22Rv1 (cell line): Measurements from ENCODE around the gene ITGAV.

Source experiments
- H3K27ac ChIP-seq: fragments of 450-650 bp; 2 replicates; pipeline ENCODE4 v1.5.1; 2017
- CTCF ChIP-seq: fragments of 450-650 bp; IDR thresholded peaks from 2 replicates; pipeline ENCODE4 v1.5.1; 2017; ENCODE audit warnings: mild to moderate bottlenecking
- ZFX ChIP-seq: fragments of 450-650 bp; IDR thresholded peaks from 2 replicates; pipeline ENCODE4 v1.6.1; 2017; ENCODE audit warnings: antibody characterized with exemption, borderline replicate concordance

ITGAV gene

GRCh38 chr2:186691900-186692299 is 102.0 kb downstream of the ITGAV start:
- TF ChIP-seq CTCF (no peak), ZFX (no peak)
- no peak overlapping the region for H3K27ac ChIP-seq

- H3K27ac ChIP-seq = peak overlapping the region; percentile 61
- TF ChIP-seq CTCF = no peak
- no peak for TF ChIP-seq ZFX
Measured at GRCh38 chr2:186693446-186693832, 103.6 kb downstream of the ITGAV start.

- no peak overlapping the region for H3K27ac ChIP-seq
- TF ChIP-seq ZFX (no peak), CTCF (no peak)
Measured at GRCh38 chr2:186695081-186695756, 105.4 kb downstream of the ITGAV start.

GRCh38 chr2:186696290-186696689 is 106.4 kb downstream of the ITGAV start:
- H3K27ac ChIP-seq = no peak overlapping the region
- TF ChIP-seq ZFX (no peak), CTCF (no peak)

- H3K27ac ChIP-seq = no peak overlapping the region
- TF ChIP-seq ZFX (no peak), CTCF (no peak)
Measured at GRCh38 chr2:186696804-186697203, 106.9 kb downstream of the ITGAV start.

- TF ChIP-seq CTCF (no peak), ZFX (no peak)
Measured at GRCh38 chr2:186697536-186697935, 107.7 kb downstream of the ITGAV start.

GRCh38 chr2:186699742-186700141 is 109.9 kb downstream of the ITGAV start:
- no peak overlapping the region for H3K27ac ChIP-seq
- no peak for TF ChIP-seq CTCF
- TF ChIP-seq ZFX = no peak

More at GRCh38 chr2:186697536-186697935, 107.7 kb downstream of the ITGAV start:
- H3K27ac ChIP-seq = no peak overlapping the region
